NCI-H460 (cell line): ENCODE results near the gene C3orf38. TPM values are rescaled to one million over a fixed set of nuclear protein-coding genes. Genes with fewer than 3 reads are reported as not detected.
"Not testable (repeated sequence)": the region's sequence is repeated elsewhere in the genome, so short reads cannot be mapped to it uniquely, and the experiment has no call there.

ENCODE experiments used
- DNase-seq: peaks from one replicate; pipeline ENCODE4 v3.0.0-alpha.2; 2016; ENCODE audit warnings: low read depth; ENCODE audit errors: extremely low read depth
- polyA plus RNA-seq: library from polyadenylated mRNA; depleted of rRNA; stranded (reverse); fragments of >200 nt; gene quantifications from 2 replicates; pipeline ENCODE4 v1.2.3, GENCODE V29; 2014; cell fraction: nucleus; rRNA removed
- total RNA-seq: library from RNA; depleted of rRNA; stranded (reverse); fragments of >200 nt; shearing (Covaris generic); gene quantifications from 2 replicates; pipeline ENCODE4 v1.2.3, GENCODE V29; 2014; rRNA removed

Gene C3orf38
- 14.4 and 19.7 TPM in 2 replicates for total RNA-seq
- polyA plus RNA-seq, result 3.6 and 10.3 TPM in 2 replicates

DNA sequence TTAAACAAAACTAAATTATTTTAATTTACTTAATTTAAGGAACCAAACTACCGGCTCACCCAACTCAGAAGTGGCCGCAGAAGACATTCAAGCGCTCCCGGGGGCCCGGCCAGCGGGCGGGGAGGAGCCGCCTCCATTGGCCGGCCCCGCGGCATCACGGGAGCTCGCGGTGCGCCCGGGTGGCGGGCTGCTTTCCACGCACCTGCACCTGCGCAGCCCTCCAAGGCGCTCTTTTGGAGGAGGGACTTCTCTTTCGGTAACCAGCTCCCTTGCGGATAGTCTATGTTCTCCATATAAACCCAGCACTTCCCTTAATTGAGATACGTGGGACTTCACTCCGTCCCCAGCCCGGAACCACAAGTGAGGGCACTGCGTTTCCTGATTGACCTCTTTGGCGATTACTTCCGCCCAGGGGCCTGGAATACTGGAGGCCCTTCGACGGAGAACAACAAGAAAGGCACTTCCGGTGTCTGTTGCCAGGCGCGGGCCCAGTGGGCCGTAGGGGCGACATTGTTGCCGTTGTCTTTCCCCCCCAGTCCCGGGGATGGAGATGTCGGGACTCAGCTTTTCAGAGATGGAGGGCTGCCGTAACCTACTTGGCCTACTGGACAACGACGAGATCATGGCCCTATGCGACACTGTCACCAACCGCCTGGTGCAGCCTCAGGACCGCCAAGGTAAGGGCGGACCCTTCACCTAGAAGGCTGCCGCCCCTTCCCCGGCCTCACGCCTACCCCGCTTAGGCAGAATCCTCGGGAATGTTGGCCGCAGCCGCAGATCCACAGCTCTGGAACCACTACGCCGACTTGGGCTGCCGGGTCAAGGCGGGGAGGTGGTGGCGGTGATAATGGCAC, at the start of gene C3orf38:
Gene C3orf38, plus strand, starts transcription at position 451 of the 854 bp plus-strand sequence. Its CDS starts 94 bp downstream, at position 545.
- peak; percentile 76 for DNase-seq

DNA sequence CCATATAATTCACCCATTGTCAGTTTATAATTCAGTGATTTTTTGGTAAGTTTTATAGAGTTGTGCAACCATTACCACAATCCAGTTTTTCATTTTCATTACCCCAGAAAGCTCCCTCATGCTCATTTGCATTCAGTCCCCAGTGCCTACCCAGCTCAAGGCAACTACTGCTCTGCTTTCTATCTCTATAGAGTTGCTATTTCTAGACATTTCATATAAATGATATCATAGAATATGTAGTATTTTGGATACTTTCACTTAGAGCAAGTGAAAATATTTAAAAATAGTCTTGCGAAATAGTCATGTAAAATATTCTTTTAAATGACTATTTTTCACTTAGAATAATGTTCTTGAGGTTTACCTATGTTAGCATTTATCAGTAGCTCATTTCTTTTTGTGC, 48.6 kb upstream of the C3orf38 start:
- no peak for DNase-seq

DNA sequence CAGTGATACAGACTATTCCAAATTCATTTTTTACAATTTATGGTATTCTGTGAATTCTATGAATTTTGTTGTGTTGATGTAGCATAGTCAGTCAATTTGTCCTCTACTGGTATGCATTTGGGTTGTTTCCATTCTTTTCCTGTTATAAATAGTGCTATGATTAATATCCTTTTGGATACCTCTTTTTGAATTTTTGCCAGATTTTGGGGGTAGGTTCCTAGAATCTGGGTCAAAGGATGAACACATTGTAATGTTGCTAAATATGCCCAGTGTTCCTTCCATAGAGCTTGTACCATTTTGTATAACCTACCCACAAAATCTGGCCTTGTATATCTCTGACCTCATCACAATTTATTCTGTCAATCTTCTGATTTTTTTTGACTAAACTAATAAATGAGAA, 44.4 kb upstream of the C3orf38 start:
- no peak for DNase-seq

DNA sequence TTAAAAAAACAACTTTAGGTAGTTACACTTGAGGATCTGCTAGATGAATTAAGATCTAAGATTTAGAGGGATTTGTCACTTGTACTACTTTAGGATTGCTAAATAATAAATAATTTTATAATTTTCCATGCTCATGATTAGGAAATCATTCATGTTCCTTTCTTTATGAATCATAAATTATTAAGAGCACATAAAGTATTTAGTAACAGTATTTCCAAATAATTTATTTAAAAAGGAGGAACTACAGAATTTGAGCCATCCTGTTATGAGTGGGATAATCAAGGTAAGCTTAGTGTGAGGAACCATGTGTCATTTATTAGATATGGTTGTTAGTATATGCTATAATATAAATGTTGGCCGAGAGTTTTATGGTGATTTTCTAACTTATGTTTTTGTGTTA, 37.5 kb upstream of the C3orf38 start:
- no peak for DNase-seq

DNA sequence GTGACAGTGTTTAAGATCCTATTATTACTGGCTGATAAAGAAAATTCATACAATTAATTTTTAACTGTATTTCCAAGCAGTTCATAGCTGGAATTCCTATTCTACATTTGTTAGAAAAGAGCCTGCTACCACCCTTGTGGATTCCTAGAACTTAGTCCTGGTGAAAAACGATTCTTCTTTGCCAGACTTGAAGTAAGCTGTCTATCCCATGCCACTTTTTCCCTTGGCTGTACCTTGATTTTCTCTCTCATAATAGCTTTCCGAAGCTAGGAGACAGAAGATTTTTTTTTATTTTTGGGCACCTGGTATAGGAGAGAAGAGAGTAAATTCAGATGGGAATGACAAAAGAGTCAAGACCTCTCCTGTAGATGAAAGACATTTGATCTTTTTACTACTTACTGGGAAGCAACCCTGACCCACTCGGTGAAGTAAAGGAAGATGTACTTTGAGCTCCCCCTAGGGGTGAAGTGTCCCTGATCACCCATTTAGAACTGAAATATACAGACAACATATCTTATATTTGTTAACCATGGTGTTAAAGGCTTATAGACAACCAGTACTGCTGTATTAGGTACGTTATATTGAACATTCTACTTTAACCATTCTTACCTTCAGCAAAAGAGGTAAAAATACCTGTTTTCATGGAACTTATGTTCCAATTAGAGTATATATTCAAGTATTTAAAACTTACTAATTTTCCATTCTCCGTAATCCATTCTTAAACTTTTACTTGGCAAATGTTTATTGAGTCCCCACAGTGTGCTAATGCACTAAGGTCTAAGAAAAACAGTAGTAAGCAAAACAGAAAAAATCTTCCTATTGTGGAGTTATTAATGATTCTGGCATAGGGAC, 36.2 kb upstream of the C3orf38 start:
- peak; percentile 65 for DNase-seq

DNA sequence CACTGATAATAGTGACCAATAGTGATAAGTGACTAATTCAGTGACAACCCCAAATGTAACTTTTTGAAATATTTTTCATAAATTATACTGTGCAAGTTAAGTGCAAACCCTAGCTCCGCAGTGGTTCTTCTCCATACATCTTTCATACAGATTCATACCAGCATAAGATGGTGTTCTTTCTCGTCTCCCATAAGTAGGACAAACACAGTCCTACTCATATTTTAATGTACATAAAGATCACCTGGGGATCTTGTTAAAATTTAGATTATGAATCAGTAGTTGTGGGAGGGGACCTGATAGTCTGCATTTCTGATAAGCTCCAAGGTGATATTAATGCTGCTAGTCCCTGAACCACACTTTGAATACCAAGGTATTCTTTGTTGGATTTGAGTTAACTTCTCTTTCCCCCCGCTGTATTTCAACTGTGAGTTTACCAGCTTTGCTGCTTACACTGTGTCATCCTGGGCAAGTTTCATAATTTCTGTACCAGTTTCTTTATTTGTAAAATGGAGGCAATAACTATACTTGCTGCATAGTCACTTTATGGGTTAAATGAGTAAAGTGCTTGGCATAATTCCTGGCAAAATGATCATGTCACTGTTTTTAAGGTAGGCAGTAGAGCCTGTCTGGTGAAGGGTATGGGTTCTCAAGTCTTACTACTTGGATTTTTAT, 34.7 kb upstream of the C3orf38 start:
- no peak for DNase-seq

DNA sequence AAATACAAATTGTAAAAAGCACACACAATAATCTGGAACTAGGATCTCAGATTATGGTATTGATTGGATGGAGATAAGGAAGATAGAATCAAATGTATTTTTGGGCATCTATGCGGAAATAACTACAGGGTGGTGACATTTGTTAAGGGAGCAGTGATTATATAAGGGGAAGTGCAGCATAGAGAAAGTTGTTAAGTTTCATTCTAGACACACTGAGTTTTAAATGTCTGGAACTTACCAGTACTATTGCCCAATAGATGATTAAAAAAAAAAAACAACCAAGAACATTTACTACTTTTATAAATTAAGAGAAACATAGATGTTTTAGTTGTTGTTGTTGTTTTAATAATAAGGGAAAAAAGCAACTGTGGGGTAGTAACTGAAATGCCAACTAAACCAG, 32.1 kb upstream of the C3orf38 start:
- DNase-seq, result no peak

DNA sequence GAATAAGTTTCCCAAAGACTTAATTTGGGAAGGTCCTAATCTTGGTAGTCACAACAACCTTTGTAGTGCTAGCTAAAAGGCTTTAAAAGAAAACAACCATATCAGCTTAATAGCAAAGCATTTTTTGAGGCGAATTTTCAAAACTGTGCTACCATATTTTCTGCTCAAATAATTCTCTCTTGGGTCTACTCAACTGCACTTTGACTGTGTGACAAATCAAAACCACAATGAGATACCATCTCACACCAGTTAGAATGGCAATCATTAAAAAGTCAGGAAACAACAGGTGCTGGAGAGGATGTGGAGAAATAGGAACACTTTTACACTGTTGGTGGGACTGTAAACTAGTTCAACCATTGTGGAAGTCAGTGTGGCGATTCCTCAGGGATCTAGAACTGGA, 31.2 kb upstream of the C3orf38 start:
- DNase-seq, result not testable (repeated sequence)

DNA sequence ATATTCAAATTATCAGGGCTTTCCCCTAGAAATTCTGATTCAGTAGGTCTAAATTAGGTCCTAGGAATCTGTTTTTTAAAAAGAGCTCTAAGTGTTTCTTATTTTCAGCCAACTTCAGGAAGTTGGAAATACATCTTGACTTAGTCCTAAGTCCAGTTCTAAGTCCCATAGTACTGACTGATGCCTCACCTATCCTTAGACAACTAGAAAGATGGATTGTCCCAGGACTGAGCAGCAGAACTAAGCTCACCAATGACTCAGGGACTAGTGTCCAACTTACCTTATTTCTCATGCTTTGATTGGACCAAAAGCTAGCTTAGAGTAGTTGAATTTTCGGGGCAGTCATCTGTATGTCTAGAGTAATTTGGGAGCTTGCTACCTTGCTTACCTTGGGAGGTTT, 26.2 kb upstream of the C3orf38 start:
- no peak for DNase-seq

DNA sequence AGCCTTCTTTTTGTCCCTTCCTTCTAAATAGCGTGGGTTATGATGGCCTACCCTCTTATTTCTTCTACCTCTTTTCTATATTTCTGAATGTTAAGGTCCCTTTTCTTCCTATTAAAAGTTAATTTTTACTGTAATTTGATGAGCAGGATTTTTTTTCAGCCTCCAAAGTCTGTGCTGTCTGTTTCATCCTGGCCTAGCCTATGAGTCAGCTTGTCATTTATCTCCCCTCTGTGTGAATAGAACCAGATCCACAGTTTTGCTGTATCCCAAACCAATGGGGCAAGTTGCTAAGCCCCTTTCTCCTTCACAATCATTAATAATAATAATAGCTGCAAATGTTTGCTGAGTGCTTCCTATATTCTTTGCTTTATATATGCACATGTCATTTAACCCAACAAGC, 18.1 kb upstream of the C3orf38 start:
- DNase-seq, result no peak

DNA sequence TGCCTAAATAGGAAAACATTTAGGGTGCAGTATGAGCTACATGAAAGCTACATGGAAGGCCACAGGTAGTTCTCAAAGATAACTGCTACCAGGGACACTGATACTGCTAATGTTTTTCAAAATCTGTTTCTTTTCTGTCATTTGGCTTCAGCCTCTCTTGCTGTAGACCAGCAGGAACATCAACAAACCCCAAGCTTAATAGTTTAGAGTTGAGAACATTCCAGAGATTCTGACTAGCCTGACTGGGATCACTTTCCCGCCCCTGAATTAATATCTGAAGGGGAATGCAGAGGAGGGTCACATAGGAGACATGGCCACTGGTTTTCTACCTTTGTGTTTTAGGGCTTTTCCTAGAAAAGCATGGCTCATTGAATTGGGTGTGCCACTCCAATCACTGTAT, 16.9 kb upstream of the C3orf38 start:
- DNase-seq, result no peak

DNA sequence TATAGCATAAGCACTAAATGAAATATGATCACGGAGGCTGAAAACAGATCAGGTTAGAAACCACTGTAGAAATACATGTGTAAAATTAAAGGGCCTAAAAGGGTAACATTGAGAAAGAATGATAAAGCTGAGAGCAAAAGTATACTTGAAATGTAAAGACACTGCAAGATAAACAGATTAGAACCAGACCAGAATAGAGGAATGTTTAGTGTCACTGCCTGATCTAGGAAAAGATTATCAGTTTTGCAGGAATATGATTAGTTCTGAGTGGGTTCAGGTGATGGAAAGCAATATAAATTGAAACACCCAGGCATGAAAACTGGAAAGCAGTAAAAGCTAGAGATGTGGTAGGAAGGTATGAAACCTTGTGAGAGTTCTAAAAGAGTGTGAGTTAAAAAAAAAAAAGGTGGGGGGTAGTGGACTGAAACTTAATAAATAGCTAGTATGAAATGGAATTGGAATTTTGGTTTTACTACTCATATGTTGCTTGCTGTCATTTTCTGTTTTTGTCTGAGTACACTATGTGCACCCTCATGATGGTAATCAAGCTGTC, 16.0 kb upstream of the C3orf38 start:
- no peak for DNase-seq

DNA sequence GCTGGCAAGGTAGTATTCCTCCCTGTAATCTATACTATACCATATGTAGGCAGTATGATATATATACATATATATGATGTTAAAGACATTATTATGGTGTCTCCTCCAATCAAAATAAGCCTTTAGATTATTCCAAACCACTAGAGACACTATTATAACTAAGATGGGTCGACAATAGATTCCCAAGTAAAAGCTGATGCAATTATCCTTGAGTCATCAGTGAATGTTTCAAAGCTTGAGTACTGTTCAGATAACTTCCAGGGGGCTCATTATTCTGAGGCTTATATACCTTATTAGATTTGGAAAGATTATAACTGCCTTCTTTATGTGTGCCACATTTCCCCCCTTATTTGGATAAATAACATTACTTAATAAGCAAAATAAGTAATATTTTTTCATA, 11.9 kb upstream of the C3orf38 start:
- DNase-seq, result no peak

DNA sequence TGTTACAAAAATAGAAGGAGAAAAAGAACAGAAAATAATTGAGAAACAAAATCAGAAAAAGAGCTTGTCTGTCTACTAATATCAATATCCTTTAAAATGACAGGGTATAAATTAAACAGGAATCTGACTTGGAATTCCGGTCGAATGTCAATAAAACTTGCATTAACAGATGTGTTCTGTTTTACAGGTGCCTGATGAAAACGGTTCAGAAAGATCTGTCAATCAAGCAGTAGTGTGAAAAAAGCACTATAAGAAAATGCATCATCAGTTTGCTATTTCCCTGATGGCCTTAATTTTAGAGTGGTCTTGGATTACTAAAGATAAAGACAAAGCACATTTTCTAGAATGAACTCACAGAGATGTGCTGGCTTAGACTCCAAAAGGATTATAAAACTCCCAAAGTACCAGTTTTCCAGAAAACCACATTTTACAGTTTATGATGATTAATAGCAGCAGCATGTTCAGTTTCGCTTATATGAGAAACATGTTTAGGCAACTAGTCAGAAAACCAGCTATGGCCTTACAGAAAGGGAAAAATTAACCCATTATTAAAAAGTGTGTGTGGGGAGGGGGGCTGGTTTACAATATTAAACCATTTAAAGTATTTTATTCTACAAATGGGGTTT, 8.2 kb upstream of the C3orf38 start:
- DNase-seq, result no peak

DNA sequence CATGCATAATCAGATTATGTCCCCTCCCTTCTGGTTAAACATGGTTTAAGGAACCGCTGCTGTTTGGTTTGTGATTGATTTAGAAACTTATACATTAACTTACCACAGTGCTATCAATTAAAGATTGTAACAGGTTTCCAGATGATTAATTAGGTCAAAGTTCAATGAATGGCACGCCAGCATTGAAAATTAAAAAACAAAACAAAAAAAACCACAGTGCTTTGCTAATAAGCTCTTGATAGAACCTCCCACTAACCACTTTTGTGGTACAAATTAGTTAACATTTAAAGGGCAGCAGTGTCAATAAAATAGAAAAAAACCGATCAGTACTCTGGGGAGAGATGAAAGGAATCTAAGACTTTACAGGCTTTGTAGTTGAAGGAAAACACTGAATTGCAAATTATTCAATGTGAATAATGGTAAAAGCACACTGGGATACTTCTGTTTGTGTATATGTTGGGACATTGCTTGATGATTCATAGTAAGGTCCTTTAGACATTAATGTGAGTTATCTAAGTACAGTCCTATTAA, 7.6 kb upstream of the C3orf38 start:
- DNase-seq, result no peak

DNA sequence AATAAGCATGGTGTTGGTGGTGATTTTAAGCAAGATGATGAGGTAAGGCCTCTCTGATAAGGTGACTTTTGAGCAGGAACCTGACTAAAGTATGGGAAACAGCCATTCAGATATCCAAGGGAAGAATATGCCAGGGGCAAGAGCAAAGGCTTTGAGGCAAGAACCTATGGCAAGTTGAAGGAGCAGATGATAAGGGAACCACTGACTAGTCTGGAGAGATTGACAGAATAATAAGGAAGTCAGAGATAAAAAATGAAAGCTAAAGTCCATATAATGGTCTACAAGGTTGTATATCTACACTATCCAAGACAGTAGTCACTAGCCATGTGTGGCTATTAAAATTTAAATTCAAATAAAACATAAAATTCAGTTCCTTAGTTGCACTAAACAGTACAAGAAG, 2.5 kb upstream of the C3orf38 start:
- DNase-seq, result no peak

DNA sequence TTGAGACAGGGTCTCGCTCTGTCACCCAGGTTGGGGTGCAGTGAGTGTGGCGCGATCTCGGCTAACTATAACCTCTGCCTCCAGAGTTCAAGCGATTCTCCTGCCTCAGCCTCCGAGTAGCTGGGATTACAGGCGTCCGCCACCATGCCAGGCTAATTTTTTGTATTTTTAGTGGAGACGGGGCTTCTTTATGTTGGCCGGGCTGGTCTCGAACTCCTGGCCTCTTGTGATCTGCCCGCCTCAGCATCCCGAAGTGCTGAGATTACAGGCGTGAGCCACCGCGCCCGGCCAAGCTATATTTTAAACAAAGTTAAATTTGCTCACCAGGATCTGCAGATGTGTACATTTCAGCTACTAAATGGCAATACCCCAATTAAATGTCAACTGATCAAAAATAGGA, 1.1 kb upstream of the C3orf38 start:
- no peak for DNase-seq

DNA sequence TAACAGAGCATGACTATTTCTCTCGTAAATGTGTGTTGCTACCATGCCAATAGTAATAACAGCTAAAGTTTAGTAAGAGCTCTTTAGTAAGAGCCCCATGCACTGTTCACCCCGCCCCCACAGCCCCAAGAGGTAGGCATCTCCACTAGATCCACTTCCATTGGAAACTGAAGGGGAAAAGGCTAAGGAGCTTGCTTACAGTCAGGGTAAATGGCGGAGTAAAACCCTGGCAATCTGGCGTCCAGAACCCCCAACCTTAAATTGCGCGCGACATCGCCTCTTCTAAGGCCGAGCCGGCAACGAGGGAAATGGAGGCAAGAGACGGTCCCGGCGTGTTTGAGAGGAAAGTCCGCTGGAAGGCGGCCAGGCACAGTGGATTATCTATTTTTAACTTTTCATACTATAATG, 654 bp upstream of the C3orf38 start:
- DNase-seq, result peak; percentile 19

DNA sequence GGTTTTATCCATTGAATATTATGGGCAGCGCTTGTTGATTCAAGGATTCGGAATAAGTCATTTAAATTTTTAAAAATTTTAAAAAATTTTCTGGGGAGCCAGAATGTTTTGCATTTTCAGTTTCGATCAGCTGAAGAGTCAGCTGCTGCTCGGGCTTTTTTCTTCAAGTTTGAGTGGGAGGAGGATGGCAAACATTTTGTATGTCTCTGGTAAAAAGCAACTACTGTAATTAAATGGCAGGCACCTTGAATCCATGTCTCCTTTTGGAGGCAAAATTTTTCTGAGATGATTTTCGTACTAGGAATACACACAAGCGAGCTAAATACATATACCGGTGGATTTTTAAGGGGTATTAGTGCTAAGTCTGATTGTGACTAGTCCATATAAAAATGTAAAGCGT, 612 bp downstream of the C3orf38 start:
- DNase-seq, result no peak

DNA sequence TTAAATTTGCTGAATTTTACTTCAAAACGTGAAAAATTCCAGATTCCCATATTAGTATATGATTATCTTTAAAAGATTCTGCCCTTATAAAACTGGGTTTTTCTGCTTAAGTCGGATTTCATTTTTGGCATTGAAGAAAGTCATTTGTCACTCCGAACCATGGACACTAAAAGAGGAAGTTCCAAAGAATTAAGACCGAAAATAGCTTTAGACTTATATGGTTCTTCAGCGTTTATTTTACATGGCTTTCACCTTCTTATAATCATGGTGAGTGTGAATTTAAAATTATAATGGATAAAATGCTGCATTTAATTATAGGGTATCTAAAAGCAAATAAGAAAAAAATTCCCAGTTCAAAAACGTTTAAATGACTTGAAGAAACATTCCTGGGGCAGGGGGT, 1.0 kb downstream of the C3orf38 start:
- no peak for DNase-seq
